K562 (cell line): Measurements from ENCODE around the gene NR2F6. TPM values are rescaled to one million over a fixed set of nuclear protein-coding genes. Genes with fewer than 3 reads are reported as not detected.

Experiments used
- DIDO1 ChIP-seq: fragments of 450-650 bp; IDR thresholded peaks from 2 replicates; pipeline ENCODE4 v1.6.1; 2016; ENCODE audit warnings: low read depth, missing biosample characterization, missing genetic modification characterization
- FIP1L1 ChIP-seq: fragments of 200-400 bp; formaldehyde crosslinking; IDR thresholded peaks from 2 replicates; pipeline ENCODE4 v1.6.1; 2018; ENCODE audit warnings: mild to moderate bottlenecking, low read depth, low read length; ENCODE audit not compliant: poor library complexity, severe bottlenecking
- GABPB2 ChIP-seq: fragments of 250-450 bp; sonication (Bioruptor Pico); conservative IDR thresholded peaks from 2 replicates; pipeline ENCODE4 v1.5.1; 2021; ENCODE audit warnings: mild to moderate bottlenecking
- HOMEZ ChIP-seq: fragments of 250-450 bp; sonication (Bioruptor Pico); IDR thresholded peaks from 2 replicates; pipeline ENCODE4 v1.4.0; 2020; ENCODE audit warnings: mild to moderate bottlenecking, moderate library complexity
- HOXB6 ChIP-seq: fragments of 250-450 bp; sonication (Bioruptor Pico); IDR thresholded peaks from 2 replicates; pipeline ENCODE4 v1.5.1; 2022; ENCODE audit warnings: mild to moderate bottlenecking, borderline replicate concordance
- NCOA4 ChIP-seq: fragments of 450-650 bp; IDR thresholded peaks from 2 replicates; pipeline ENCODE4 v1.6.1; 2018; ENCODE audit warnings: mild to moderate bottlenecking; ENCODE audit not compliant: partially characterized antibody
- RUNX1 ChIP-seq: sonication (generic); IDR thresholded peaks from 2 replicates; pipeline ENCODE4 v1.6.1; 2016; ENCODE audit warnings: antibody characterized with exemption, low read depth
- SLC30A9 ChIP-seq: fragments of 250-450 bp; sonication (Bioruptor Pico); IDR thresholded peaks from 2 replicates; pipeline ENCODE4 v1.8.0; 2022; ENCODE audit warnings: mild to moderate bottlenecking, moderate library complexity
- ZNF384 ChIP-seq: IDR thresholded peaks from 2 replicates; pipeline ENCODE4 v1.6.1; 2012; ENCODE audit warnings: low read depth, low read length, improper control_type of control experiment
- ZNF668 ChIP-seq: fragments of 250-450 bp; sonication (Bioruptor Pico); IDR thresholded peaks from 2 replicates; pipeline ENCODE4 v1.8.0; 2022; ENCODE audit warnings: mild to moderate bottlenecking, inconsistent platforms
- polyA plus RNA-seq, 8 experiments: library from polyadenylated mRNA; depleted of rRNA in 4 of 8; stranded (reverse) in 5 of 8; unstranded in 3 of 8; fragments of >200 nt; fragmentation: Nextera tagmentation in 2 of 8; fragmentation: Illumina TruSeq in 1 of 8; extraction: Ambion mirVana in 2 of 8; extraction: Trizol in 1 of 8; gene quantifications; 2 replicates each; pipeline versions ENCODE4 v1.2.1 to v1.2.3, GENCODE V29; 2011 to 2014; ENCODE audit warnings: inconsistent platforms in 1 of 8, missing spikeins in 1 of 8
- total RNA-seq, 7 experiments: library from RNA; depleted of rRNA in 6 of 7; stranded (reverse); fragments of >200 nt in 6 of 7; fragmentation: Illumina TruSeq in 2 of 7; extraction: Trizol in 2 of 7; gene quantifications; 2 replicates each; pipeline versions ENCODE4 v1.2.1 to v1.2.3, GENCODE V29; 2011 to 2021; ENCODE audit warnings: low replicate concordance in 1 of 7
- TF ChIP-seq, protein P1 (sequence below), 2 experiments: fragments of 150-350 bp in 1 of 2; IDR thresholded peaks; 2 replicates each; pipeline ENCODE4 v1.6.1; 2012 to 2016; ENCODE audit warnings: low read depth in 2 of 2, low read length in 2 of 2, mild to moderate bottlenecking in 1 of 2, moderate library complexity in 1 of 2
- TF ChIP-seq, protein P2 (sequence below): sonication (generic); formaldehyde crosslinking; IDR thresholded peaks from 2 replicates; pipeline ENCODE4 v1.8.1; 2023; ENCODE audit warnings: mild to moderate bottlenecking, missing genetic modification reagents
- TF ChIP-seq, protein P3 (sequence below): fragments of 450-650 bp; IDR thresholded peaks from 2 replicates; pipeline ENCODE4 v1.7.0; 2016; ENCODE audit warnings: borderline replicate concordance

The NR2F6 gene
- total and polyA plus RNA-seq, 9 of the 15 experiments (the other 6 are each of a cell fraction or from before 2014, with no cell fraction given) = 0.76 to 97.5 (median 18.8) TPM

- TF ChIP-seq, protein P1, sequence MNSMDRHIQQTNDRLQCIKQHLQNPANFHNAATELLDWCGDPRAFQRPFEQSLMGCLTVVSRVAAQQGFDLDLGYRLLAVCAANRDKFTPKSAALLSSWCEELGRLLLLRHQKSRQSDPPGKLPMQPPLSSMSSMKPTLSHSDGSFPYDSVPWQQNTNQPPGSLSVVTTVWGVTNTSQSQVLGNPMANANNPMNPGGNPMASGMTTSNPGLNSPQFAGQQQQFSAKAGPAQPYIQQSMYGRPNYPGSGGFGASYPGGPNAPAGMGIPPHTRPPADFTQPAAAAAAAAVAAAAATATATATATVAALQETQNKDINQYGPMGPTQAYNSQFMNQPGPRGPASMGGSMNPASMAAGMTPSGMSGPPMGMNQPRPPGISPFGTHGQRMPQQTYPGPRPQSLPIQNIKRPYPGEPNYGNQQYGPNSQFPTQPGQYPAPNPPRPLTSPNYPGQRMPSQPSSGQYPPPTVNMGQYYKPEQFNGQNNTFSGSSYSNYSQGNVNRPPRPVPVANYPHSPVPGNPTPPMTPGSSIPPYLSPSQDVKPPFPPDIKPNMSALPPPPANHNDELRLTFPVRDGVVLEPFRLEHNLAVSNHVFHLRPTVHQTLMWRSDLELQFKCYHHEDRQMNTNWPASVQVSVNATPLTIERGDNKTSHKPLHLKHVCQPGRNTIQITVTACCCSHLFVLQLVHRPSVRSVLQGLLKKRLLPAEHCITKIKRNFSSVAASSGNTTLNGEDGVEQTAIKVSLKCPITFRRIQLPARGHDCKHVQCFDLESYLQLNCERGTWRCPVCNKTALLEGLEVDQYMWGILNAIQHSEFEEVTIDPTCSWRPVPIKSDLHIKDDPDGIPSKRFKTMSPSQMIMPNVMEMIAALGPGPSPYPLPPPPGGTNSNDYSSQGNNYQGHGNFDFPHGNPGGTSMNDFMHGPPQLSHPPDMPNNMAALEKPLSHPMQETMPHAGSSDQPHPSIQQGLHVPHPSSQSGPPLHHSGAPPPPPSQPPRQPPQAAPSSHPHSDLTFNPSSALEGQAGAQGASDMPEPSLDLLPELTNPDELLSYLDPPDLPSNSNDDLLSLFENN (IDR thresholded peaks at IDR 0.05; ENCODE audit: low read depth in 2 of 2, low read length in 2 of 2) = 0 out of 4 replicates have a peak, but pooled peaks of 1 of the 2 experiments have one; percentile 44
- TF ChIP-seq FIP1L1 (peak; percentile 80), ZNF668 (CRISPR knock-in tag) (no peak), HOMEZ (CRISPR knock-in tag) (no peak), HOXB6 (CRISPR knock-in tag) (no peak), GABPB2 (CRISPR knock-in tag) (no peak), ZNF384 (0 out of 2 replicates have a peak, but pooled peaks have one; percentile 2), SLC30A9 (CRISPR knock-in tag) (no peak), NCOA4 (no peak), RUNX1 (peak; percentile 30; the same call in 1 of the 2 replicates), DIDO1 (peak; percentile 75)
- TF ChIP-seq, protein P2, sequence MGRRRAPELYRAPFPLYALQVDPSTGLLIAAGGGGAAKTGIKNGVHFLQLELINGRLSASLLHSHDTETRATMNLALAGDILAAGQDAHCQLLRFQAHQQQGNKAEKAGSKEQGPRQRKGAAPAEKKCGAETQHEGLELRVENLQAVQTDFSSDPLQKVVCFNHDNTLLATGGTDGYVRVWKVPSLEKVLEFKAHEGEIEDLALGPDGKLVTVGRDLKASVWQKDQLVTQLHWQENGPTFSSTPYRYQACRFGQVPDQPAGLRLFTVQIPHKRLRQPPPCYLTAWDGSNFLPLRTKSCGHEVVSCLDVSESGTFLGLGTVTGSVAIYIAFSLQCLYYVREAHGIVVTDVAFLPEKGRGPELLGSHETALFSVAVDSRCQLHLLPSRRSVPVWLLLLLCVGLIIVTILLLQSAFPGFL = no peak
- TF ChIP-seq, protein P3, sequence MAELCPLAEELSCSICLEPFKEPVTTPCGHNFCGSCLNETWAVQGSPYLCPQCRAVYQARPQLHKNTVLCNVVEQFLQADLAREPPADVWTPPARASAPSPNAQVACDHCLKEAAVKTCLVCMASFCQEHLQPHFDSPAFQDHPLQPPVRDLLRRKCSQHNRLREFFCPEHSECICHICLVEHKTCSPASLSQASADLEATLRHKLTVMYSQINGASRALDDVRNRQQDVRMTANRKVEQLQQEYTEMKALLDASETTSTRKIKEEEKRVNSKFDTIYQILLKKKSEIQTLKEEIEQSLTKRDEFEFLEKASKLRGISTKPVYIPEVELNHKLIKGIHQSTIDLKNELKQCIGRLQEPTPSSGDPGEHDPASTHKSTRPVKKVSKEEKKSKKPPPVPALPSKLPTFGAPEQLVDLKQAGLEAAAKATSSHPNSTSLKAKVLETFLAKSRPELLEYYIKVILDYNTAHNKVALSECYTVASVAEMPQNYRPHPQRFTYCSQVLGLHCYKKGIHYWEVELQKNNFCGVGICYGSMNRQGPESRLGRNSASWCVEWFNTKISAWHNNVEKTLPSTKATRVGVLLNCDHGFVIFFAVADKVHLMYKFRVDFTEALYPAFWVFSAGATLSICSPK = no peak
Measured at GRCh38 chr19:17215127-17215971, 30.4 kb downstream of the NR2F6 start, which contains the start of gene USE1 (continued).
